Measurements from ENCODE around the gene RNU1-4. TPM values are rescaled to one million over a fixed set of nuclear protein-coding genes. Genes with fewer than 3 reads are reported as not detected.
"Not testable (repeated sequence)": the region's sequence is repeated elsewhere in the genome, so short reads cannot be mapped to it uniquely, and the experiment has no call there.

The RNU1-4 gene
- total RNA-seq, 2 donors from 2014 or later = under 0.01 to 15,479 TPM

GRCh38 chr1:16755932-16756331 lies 15.6 kb downstream of the RNU1-4 start:
- H3K27me3 ChIP-seq; intact Hi-C loops (cut with DNase I); ATAC-seq; H3K9me3 ChIP-seq; DNase-seq; H3K4me3 ChIP-seq; H3K36me3 ChIP-seq (replicated peaks in 1 of 2; ENCODE audit: insufficient read depth in 1 of 2, low read depth in 2 of 2); H3K27ac ChIP-seq: not testable (repeated sequence)
- WGBS, 2 donors = 67 to 76% methylated on average over 2 of the region's 2 CpGs
- peaks cover 14% of the 10 kb centered on the region for H3K4me1 ChIP-seq

GRCh38 chr1:16757574-16757973 lies 17.3 kb downstream of the RNU1-4 start:
- H3K27ac ChIP-seq; DNase-seq; H3K27me3 ChIP-seq; H3K9me3 ChIP-seq; H3K4me3 ChIP-seq; ATAC-seq; H3K36me3 ChIP-seq (replicated peaks in 1 of 2; ENCODE audit: insufficient read depth in 1 of 2, low read depth in 2 of 2); intact Hi-C loops (cut with DNase I): not testable (repeated sequence)
- H3K4me1 ChIP-seq = peaks cover 18% of the 10 kb centered on the region
- no CpG with 5 or more reads among the region's 6 CpGs for WGBS, 2 donors

- H3K27me3 ChIP-seq; H3K4me3 ChIP-seq; intact Hi-C loops (cut with DNase I); ATAC-seq; DNase-seq; H3K36me3 ChIP-seq (replicated peaks in 1 of 2; ENCODE audit: insufficient read depth in 1 of 2, low read depth in 2 of 2); H3K9me3 ChIP-seq: not testable (repeated sequence)
- H3K27ac ChIP-seq = peak overlapping the region in 1 of 4 donors; percentile 21
- peaks cover 18% of the 10 kb centered on the region for H3K4me1 ChIP-seq
- WGBS, 2 donors = 78 to 90% methylated on average over 2 to 4 of the region's 5 CpGs
Measured at GRCh38 chr1:16758060-16758459, 17.7 kb downstream of the RNU1-4 start.

GRCh38 chr1:16759041-16759493 lies 18.8 kb downstream of the RNU1-4 start:
- H3K36me3 ChIP-seq (replicated peaks in 1 of 2; ENCODE audit: insufficient read depth in 1 of 2, low read depth in 2 of 2); H3K27me3 ChIP-seq; DNase-seq; intact Hi-C loops (cut with DNase I); H3K9me3 ChIP-seq; H3K4me3 ChIP-seq: not testable (repeated sequence)
- Histone ChIP-seq H3K27ac (peak overlapping the region; percentile 54 to 77 (median 57)), H3K4me1 (peaks cover 20% of the 10 kb centered on the region)
- 14 to 53% methylated on average over 15 to 33 of the region's 40 CpGs for WGBS, 2 donors
- ATAC-seq = peak; percentile 10

- H3K4me1 ChIP-seq = peaks cover 27% of the 10 kb centered on the region
- H3K9me3 ChIP-seq; H3K27me3 ChIP-seq; H3K4me3 ChIP-seq; DNase-seq; intact Hi-C loops (cut with DNase I); H3K36me3 ChIP-seq (replicated peaks in 1 of 2; ENCODE audit: insufficient read depth in 1 of 2, low read depth in 2 of 2): not testable (repeated sequence)
- H3K27ac ChIP-seq = peak overlapping the region in 3 of 4 donors; percentile 52 to 72 (median 55)
- peak; percentile 87 for ATAC-seq
- WGBS, 2 donors = no CpG with 5 or more reads among the region's 62 CpGs
- peak in 1 of 3 donors; percentile 42 for TF ChIP-seq POLR2A (IDR thresholded peaks at IDR 0.05)
Measured at GRCh38 chr1:16759650-16760455, 19.5 kb downstream of the RNU1-4 start.

- ATAC-seq; H3K9me3 ChIP-seq; intact Hi-C loops (cut with DNase I); H3K4me3 ChIP-seq; H3K27me3 ChIP-seq; DNase-seq; H3K36me3 ChIP-seq (replicated peaks in 1 of 2; ENCODE audit: insufficient read depth in 1 of 2, low read depth in 2 of 2): not testable (repeated sequence)
- peak overlapping the region in 3 of 4 donors; percentile 52 to 72 (median 55) for H3K27ac ChIP-seq
- H3K4me1 ChIP-seq = peaks cover 33% of the 10 kb centered on the region
- WGBS, 2 donors = 80% methylated on average over 9 of the region's 11 CpGs; no CpG with 5 or more reads in 1 of the 2 donors
Measured at GRCh38 chr1:16760456-16760765, 20.1 kb downstream of the RNU1-4 start.

- 71 to 100% methylated on average over 1 to 11 of the region's 11 CpGs for WGBS, 2 donors
Measured at GRCh38 chr1:16760801-16761200, 20.5 kb downstream of the RNU1-4 start.

GRCh38 chr1:16764248-16764819 lies 24.0 kb downstream of the RNU1-4 start:
- intact Hi-C loops (cut with DNase I); H3K4me3 ChIP-seq; H3K36me3 ChIP-seq (replicated peaks in 1 of 2; ENCODE audit: insufficient read depth in 1 of 2, low read depth in 2 of 2); ATAC-seq; H3K9me3 ChIP-seq; H3K27me3 ChIP-seq: not testable (repeated sequence)
- peak overlapping the region; percentile 80 to 93 (median 90) for H3K27ac ChIP-seq
- peak in 3 of 4 donors; percentile 30 to 51 (median 36) for DNase-seq
- 36 to 51% methylated on average over 9 of the region's 9 CpGs for WGBS, 2 donors
- H3K4me1 ChIP-seq = peaks cover 52% of the 10 kb centered on the region

More at GRCh38 chr1:16760801-16761200, 20.5 kb downstream of the RNU1-4 start:
- H3K27me3 ChIP-seq; ATAC-seq; H3K4me3 ChIP-seq; DNase-seq; intact Hi-C loops (cut with DNase I); H3K9me3 ChIP-seq; H3K36me3 ChIP-seq (replicated peaks in 1 of 2; ENCODE audit: insufficient read depth in 1 of 2, low read depth in 2 of 2): not testable (repeated sequence)
- H3K27ac ChIP-seq = peak overlapping the region in 3 of 4 donors; percentile 52 to 72 (median 55)
- H3K4me1 ChIP-seq = peaks cover 37% of the 10 kb centered on the region

Data from body of pancreas (tissue), 4 donors.